ENCODE results near the gene NT5DC1.

Gene NT5DC1

DNA sequence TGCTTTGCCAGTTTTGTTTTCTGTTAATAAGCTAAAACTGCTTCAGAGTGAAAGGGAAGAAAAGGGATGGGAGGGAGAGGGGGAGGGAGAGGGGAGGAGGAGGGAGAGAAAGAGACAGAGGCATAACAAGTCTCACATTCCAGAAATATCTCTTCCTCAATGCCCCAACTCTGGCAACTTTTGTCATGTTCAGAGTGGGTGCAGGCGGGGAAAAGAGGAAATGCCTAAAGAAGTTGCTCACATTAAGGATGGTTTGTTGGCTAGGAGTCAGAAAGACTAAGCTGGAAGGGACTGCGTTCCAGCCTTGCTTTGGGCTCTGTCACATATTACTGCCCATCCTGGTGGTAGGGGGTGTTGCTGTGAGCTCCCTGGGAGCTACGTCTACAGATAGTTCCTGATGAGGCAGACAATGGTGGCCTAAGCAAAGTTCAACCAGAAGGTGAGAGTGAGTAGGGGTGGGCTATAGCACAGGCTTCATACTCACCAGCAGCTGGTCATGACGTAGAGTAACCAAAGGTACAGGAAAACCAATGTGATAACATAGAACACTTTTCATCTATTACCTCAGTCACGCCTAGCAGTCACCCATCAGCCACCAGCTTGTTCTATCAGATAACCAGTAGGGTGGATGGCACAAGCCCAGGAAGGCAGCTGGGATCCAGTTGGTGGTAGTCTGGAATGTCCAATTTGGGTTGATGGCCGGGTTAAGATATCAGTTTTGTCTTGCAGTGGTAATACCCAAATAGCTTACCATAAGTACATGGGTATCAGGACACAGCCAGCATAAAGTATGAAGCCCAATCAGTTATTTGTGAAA, 151.1 kb downstream of the NT5DC1 start:
- DNase-seq (ENCODE audit: low read depth) = peak; percentile 71
- TF ChIP-seq, protein P1, sequence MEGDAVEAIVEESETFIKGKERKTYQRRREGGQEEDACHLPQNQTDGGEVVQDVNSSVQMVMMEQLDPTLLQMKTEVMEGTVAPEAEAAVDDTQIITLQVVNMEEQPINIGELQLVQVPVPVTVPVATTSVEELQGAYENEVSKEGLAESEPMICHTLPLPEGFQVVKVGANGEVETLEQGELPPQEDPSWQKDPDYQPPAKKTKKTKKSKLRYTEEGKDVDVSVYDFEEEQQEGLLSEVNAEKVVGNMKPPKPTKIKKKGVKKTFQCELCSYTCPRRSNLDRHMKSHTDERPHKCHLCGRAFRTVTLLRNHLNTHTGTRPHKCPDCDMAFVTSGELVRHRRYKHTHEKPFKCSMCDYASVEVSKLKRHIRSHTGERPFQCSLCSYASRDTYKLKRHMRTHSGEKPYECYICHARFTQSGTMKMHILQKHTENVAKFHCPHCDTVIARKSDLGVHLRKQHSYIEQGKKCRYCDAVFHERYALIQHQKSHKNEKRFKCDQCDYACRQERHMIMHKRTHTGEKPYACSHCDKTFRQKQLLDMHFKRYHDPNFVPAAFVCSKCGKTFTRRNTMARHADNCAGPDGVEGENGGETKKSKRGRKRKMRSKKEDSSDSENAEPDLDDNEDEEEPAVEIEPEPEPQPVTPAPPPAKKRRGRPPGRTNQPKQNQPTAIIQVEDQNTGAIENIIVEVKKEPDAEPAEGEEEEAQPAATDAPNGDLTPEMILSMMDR (IDR thresholded peaks at IDR 0.05; ENCODE audit: insufficient read depth, low read depth, low read length, missing control alignments) = no peak
- peak overlapping the region; percentile 98 for H3K4me3 ChIP-seq (ENCODE audit: low read length)

DNA sequence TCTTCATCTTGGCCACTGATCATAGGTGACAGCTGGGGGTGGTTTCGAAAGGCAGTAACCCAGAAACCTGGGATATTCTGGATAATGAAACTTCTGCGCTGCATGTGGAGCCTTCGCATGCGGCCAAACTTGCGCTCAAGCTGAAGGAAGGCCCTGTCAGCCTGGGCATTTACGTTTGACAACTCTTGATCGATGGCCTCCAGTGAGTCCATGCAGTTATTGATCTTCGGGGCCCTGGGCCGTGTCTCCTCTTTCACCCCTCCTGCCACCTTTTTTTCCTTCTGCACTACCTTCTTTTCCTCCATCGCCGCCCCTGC, 152.5 kb downstream of the NT5DC1 start:
- peak overlapping the region; percentile 98 for H3K4me3 ChIP-seq (ENCODE audit: low read length)
- TF ChIP-seq, protein P1 (IDR thresholded peaks at IDR 0.05; ENCODE audit: insufficient read depth, low read depth, low read length, missing control alignments) = no peak

DNA sequence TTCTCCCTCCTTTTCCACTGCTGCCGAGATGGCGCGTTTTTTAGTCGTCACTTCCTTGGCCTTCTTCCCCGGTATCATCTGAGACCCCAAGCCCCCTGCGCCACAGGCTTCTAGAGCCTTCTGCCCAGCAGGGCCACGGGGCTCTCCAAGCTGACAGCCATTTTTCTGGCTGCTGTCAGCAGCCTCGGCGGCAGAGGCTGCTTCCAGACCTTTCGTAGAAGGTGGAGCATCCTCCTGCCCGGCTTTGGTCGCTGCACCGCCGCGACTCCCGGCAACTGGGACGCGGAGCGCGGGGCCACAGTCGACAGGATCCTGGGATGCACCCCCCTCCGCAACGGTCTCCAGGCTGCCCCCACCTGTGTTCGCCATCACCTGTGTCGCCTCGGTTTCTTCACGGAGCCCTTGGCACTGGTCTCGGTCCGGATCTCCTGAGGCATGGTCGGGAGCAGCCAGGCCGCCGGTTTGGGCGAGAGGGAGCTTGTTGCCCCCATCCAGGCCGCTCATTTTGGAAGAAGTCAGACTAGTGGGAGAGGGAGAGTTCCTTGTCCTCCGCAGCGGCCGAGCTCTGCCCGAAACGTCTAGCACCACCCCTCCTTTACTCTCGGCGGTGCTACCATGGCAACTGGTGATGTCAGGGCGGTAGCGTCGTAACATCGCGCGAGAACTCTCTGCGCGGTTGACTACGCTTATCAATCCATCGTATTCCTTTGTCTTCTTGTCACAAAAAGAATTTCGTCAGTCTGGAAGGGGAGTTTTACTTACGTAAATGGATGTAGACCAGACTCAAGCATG, 153.0 kb downstream of the NT5DC1 start, which contains the start of gene TSPYL4:
Gene TSPYL4 (minus strand): TSS at position 571 of the 792 bp plus-strand sequence. CDS start 67 bp downstream, at position 504.
- DNase-seq (ENCODE audit: low read depth) = peak; percentile 96
- TF ChIP-seq, protein P1 (IDR thresholded peaks at IDR 0.05; ENCODE audit: insufficient read depth, low read depth, low read length, missing control alignments) = no peak
- peak within 1 kb of the TSS; percentile 98 for H3K4me3 ChIP-seq (ENCODE audit: low read length)

More for the DNA sequence above, 152.5 kb downstream of the NT5DC1 start:
- no peak for DNase-seq (ENCODE audit: low read depth)

DNA sequence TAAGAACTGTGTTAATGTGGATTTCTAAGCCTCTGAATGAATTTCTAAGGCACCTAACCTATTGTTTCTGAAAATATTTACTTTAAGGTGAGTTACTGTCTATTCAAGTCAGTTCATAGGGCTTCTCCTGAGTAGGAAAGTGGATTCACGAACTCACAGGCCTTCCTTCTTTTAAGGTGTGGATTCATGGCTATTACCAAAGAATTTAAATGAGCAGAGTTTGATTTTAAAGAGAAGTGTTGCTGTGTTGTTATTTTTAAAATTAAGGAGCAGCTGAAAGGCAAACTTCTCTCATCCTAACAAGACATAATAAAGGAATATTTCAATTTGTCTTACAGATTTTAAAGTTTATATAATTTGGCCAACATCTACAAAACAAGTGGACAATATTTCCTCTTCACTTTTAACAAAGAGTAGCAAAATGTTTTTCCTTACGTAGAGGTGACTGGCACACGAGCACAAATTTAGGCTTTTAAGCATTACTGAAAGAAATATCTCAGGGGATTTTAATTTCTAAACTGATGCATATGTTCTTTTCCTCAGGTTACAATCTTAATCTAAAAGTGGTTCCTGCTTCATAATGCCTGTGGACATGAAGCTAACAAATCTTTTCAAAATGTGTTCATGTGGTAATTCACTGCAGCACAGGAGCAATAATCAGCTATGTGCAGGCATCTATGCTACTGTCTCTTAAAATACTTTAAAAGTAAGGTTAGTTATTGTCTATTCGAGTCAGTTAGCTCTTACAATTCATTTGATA, 153.8 kb downstream of the NT5DC1 start:
- DNase-seq (ENCODE audit: low read depth) = no peak
- TF ChIP-seq, protein P1 (IDR thresholded peaks at IDR 0.05; ENCODE audit: insufficient read depth, low read depth, low read length, missing control alignments) = no peak

DNA sequence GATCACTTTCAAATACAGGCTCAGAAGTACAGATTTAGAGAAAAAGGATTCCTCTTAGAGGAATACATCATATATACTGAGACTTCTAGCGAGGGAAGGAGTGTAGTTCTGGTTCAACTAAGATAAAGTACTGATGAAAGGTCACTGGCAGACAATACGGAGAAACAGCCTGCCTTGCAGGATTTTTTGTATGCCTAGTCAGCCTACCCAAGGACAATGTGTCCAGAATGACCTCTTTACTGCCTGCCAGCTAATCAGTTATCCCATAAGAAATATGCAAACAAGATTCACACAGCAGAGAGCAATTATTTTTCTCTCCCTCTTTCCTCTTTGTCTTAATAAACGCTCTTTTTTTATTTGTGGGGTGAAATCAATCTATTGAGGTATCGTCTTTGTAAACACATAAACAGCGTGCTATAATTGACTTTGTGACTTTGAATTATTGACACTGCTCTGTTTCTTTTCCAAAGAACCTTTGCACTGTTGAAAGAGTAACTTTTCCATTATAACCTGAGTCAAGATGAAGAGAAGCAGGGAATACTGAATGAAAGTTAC, 154.7 kb downstream of the NT5DC1 start:
- TF ChIP-seq, protein P1 (IDR thresholded peaks at IDR 0.05; ENCODE audit: insufficient read depth, low read depth, low read length, missing control alignments) = no peak
- DNase-seq (ENCODE audit: low read depth) = no peak
- peak overlapping the region; percentile 0 for H3K4me3 ChIP-seq (ENCODE audit: low read length)

More for the DNA sequence above, 153.8 kb downstream of the NT5DC1 start:
- H3K4me3 ChIP-seq (ENCODE audit: low read length) = peak overlapping the region; percentile 98

DNA sequence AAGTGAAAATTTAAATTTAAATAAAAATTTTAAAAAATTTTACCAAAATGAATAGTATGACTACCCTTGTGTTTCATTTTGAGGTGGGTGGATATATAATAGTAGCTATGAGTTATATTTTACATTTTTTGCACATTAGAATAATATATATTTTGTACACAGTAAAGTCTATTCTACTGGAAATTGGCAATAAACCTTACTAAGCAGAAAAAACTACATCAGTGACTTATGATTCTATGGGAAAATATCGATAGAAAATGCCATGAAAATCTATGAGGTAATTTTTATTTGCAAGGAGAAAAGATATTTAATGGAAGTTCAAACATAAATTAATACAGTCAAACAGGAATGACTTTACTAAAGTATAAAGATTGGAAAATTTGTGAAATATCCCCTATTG, 156.0 kb downstream of the NT5DC1 start:
- H3K4me3 ChIP-seq (ENCODE audit: low read length) = no peak overlapping the region
- TF ChIP-seq, protein P1 (IDR thresholded peaks at IDR 0.05; ENCODE audit: insufficient read depth, low read depth, low read length, missing control alignments) = no peak
- no peak for DNase-seq (ENCODE audit: low read depth)
